ENCODE measurements around the gene GPC6. TPM values are rescaled to one million over a fixed set of nuclear protein-coding genes. Genes with fewer than 3 reads are reported as not detected.
"Not testable (repeated sequence)": the region's sequence is repeated elsewhere in the genome, so short reads cannot be mapped to it uniquely, and the experiment has no call there.

The GPC6 gene
- polyA plus RNA-seq (ENCODE audit: low read depth in 6 of 6): not detected

GRCh38 chr13:93226623-93227279 is at the start of gene GPC6:
TSS of gene GPC6 (plus strand) at chr13:93226807.
- no peak for ATAC-seq (ENCODE audit: low read depth in 2 of 2)
- H3K4me1 Mint-ChIP-seq: peaks cover 0 to 2% (median 0%) of the 10 kb centered on the region in 3 donors
- no peak for DNase-seq

GRCh38 chr13:93180356-93180969 is 46.1 kb upstream of the GPC6 start:
- ATAC-seq (ENCODE audit: low read depth in 2 of 2) (no peak), DNase-seq (no peak)
- H3K27ac Mint-ChIP-seq: no peak overlapping the region

More at GRCh38 chr13:93226623-93227279, at the start of gene GPC6:
- Mint-ChIP-seq H3K27me3 (peaks cover 31 to 42% (median 39%) of the 10 kb centered on the region in 3 donors), H3K36me3 (peaks cover 0 to 19% of the 10 kb centered on the region in 2 donors), H3K4me3 (no peak within 1 kb of the TSS), H3K9me3 (peaks cover 0 to 25% (median 5%) of the 10 kb centered on the region in 7 donors), H3K27ac (peak within 1 kb of the TSS in 1 of 6 donors; percentile 67)

GRCh38 chr13:93182406-93182805 is 44.2 kb upstream of the GPC6 start:
- no peak overlapping the region for H3K27ac Mint-ChIP-seq
- H3K27me3 Mint-ChIP-seq: no peaks in the 10 kb centered on the region
- no peaks in the 10 kb centered on the region for H3K36me3 Mint-ChIP-seq
- DNase-seq (no peak), ATAC-seq (ENCODE audit: low read depth in 2 of 2) (no peak)
- no peaks in the 10 kb centered on the region for H3K4me1 Mint-ChIP-seq
- H3K9me3 Mint-ChIP-seq: peaks cover 0 to 12% (median 4%) of the 10 kb centered on the region in 7 donors
- H3K4me3 Mint-ChIP-seq: no peak overlapping the region

More at GRCh38 chr13:93180356-93180969, 46.1 kb upstream of the GPC6 start:
- Mint-ChIP-seq H3K4me3 (peak overlapping the region in 1 of 8 donors; percentile 16), H3K27me3 (no peaks in the 10 kb centered on the region), H3K36me3 (peaks cover 0 to 3% of the 10 kb centered on the region in 2 donors), H3K9me3 (peaks cover 0 to 14% (median 6%) of the 10 kb centered on the region in 7 donors), H3K4me1 (no peaks in the 10 kb centered on the region)

GRCh38 chr13:93183302-93183701 is 43.3 kb upstream of the GPC6 start:
- Mint-ChIP-seq H3K4me3 (no peak overlapping the region), H3K9me3 (peaks cover 0 to 12% (median 4%) of the 10 kb centered on the region in 7 donors), H3K36me3 (no peaks in the 10 kb centered on the region), H3K27me3 (no peaks in the 10 kb centered on the region), H3K27ac (no peak overlapping the region), H3K4me1 (no peaks in the 10 kb centered on the region)
- ATAC-seq (ENCODE audit: low read depth in 2 of 2): no peak
- DNase-seq: no peak

GRCh38 chr13:93190006-93190405 is 36.6 kb upstream of the GPC6 start:
- H3K36me3 Mint-ChIP-seq: no peaks in the 10 kb centered on the region
- H3K4me3 Mint-ChIP-seq: no peak overlapping the region
- H3K27me3 Mint-ChIP-seq: no peaks in the 10 kb centered on the region
- H3K27ac Mint-ChIP-seq: no peak overlapping the region
- no peak for ATAC-seq (ENCODE audit: low read depth in 2 of 2)
- no peak for DNase-seq
- no peaks in the 10 kb centered on the region for H3K4me1 Mint-ChIP-seq
- H3K9me3 Mint-ChIP-seq: peaks cover 0 to 28% (median 16%) of the 10 kb centered on the region in 7 donors

GRCh38 chr13:93193682-93194081 is 32.9 kb upstream of the GPC6 start:
- no peaks in the 10 kb centered on the region for H3K4me1 Mint-ChIP-seq
- no peaks in the 10 kb centered on the region for H3K27me3 Mint-ChIP-seq
- H3K36me3 Mint-ChIP-seq: no peaks in the 10 kb centered on the region
- peaks cover 0 to 34% (median 21%) of the 10 kb centered on the region in 7 donors for H3K9me3 Mint-ChIP-seq
- ATAC-seq (ENCODE audit: low read depth in 2 of 2) (no peak), DNase-seq (no peak)
- no peak overlapping the region for H3K4me3 Mint-ChIP-seq
- H3K27ac Mint-ChIP-seq: no peak overlapping the region

GRCh38 chr13:93199856-93200255 is 26.8 kb upstream of the GPC6 start:
- Mint-ChIP-seq H3K9me3 (peaks cover 3 to 14% (median 8%) of the 10 kb centered on the region in 7 donors), H3K4me1 (no peaks in the 10 kb centered on the region), H3K27me3 (no peaks in the 10 kb centered on the region), H3K4me3 (no peak overlapping the region), H3K36me3 (no peaks in the 10 kb centered on the region), H3K27ac (no peak overlapping the region)
- DNase-seq: no peak
- no peak for ATAC-seq (ENCODE audit: low read depth in 2 of 2)

GRCh38 chr13:93200626-93201025 is 26.0 kb upstream of the GPC6 start:
- Mint-ChIP-seq H3K27me3 (no peaks in the 10 kb centered on the region), H3K4me1 (no peaks in the 10 kb centered on the region), H3K36me3 (no peaks in the 10 kb centered on the region), H3K4me3 (no peak overlapping the region), H3K9me3 (peaks cover 3 to 9% (median 4%) of the 10 kb centered on the region in 7 donors), H3K27ac (no peak overlapping the region)
- ATAC-seq (ENCODE audit: low read depth in 2 of 2) (no peak), DNase-seq (no peak)

- H3K27me3 Mint-ChIP-seq: no peaks in the 10 kb centered on the region
- H3K4me3 Mint-ChIP-seq: no peak overlapping the region
- H3K9me3 Mint-ChIP-seq: peaks cover 0 to 9% (median 3%) of the 10 kb centered on the region in 7 donors
- H3K36me3 Mint-ChIP-seq: no peaks in the 10 kb centered on the region
- H3K27ac Mint-ChIP-seq: no peak overlapping the region
- no peak for ATAC-seq (ENCODE audit: low read depth in 2 of 2)
- H3K4me1 Mint-ChIP-seq: no peaks in the 10 kb centered on the region
- DNase-seq: no peak
Measured at GRCh38 chr13:93201992-93202558, 24.5 kb upstream of the GPC6 start.

- Mint-ChIP-seq H3K9me3 (peaks cover 0 to 12% (median 0%) of the 10 kb centered on the region in 7 donors), H3K27ac (peak overlapping the region in 1 of 6 donors; percentile 12)
- not testable (repeated sequence) for H3K27me3 Mint-ChIP-seq; H3K4me1 Mint-ChIP-seq; ATAC-seq (ENCODE audit: low read depth in 2 of 2); H3K4me3 Mint-ChIP-seq; H3K36me3 Mint-ChIP-seq; DNase-seq
Measured at GRCh38 chr13:93206778-93207392, 19.7 kb upstream of the GPC6 start.

- no peak overlapping the region for H3K27ac Mint-ChIP-seq
- no peak overlapping the region for H3K4me3 Mint-ChIP-seq
- DNase-seq (no peak), ATAC-seq (ENCODE audit: low read depth in 2 of 2) (no peak)
- no peaks in the 10 kb centered on the region for H3K27me3 Mint-ChIP-seq
- no peaks in the 10 kb centered on the region for H3K36me3 Mint-ChIP-seq
- no peaks in the 10 kb centered on the region for H3K4me1 Mint-ChIP-seq
- peaks cover 0 to 9% (median 2%) of the 10 kb centered on the region in 7 donors for H3K9me3 Mint-ChIP-seq
Measured at GRCh38 chr13:93216122-93216521, 10.5 kb upstream of the GPC6 start.

GRCh38 chr13:93217721-93218261 is 8.8 kb upstream of the GPC6 start:
- Mint-ChIP-seq H3K27ac (no peak overlapping the region), H3K36me3 (no peaks in the 10 kb centered on the region), H3K9me3 (peaks cover 0 to 9% (median 0%) of the 10 kb centered on the region in 7 donors), H3K27me3 (no peaks in the 10 kb centered on the region), H3K4me1 (no peaks in the 10 kb centered on the region), H3K4me3 (no peak overlapping the region)
- ATAC-seq (ENCODE audit: low read depth in 2 of 2): no peak
- DNase-seq: no peak

GRCh38 chr13:93218583-93218982 is 8.0 kb upstream of the GPC6 start:
- Mint-ChIP-seq H3K27ac (no peak overlapping the region), H3K4me1 (no peaks in the 10 kb centered on the region), H3K27me3 (no peaks in the 10 kb centered on the region), H3K9me3 (peaks cover 0 to 9% (median under 1%) of the 10 kb centered on the region in 7 donors), H3K4me3 (no peak overlapping the region), H3K36me3 (no peaks in the 10 kb centered on the region)
- DNase-seq (no peak), ATAC-seq (ENCODE audit: low read depth in 2 of 2) (no peak)
